Measurements from ENCODE around the gene LRRC7.

GRCh38 chr1:70071601-70072000 is 503.9 kb downstream of the LRRC7 start:
- TF ChIP-seq POLR2AphosphoS5 (IDR thresholded peaks at IDR 0.05; ENCODE audit: borderline replicate concordance, low read depth, low read length) = no peak
- TF ChIP-seq EZH2 (IDR thresholded peaks at IDR 0.05) = no peak
- TF ChIP-seq FOXP2 (optimal IDR thresholded peaks at IDR 0.05; ENCODE audit: control extremely low read depth, extremely low read length, insufficient read depth) = no peak

All from SK-N-MC (cell line).